Osteoblast (primary cell): ENCODE measurements around the gene SERPINB7. TPM values are rescaled to one million over a fixed set of nuclear protein-coding genes. Genes with fewer than 3 reads are reported as not detected.

ENCODE experiments used
- DNase-seq: peaks from one replicate; pipeline ENCODE4 v3.0.0; 2011; ENCODE audit warnings: low spot score, mixed read lengths; ENCODE audit not compliant: insufficient read length; ENCODE audit errors: missing footprints
- H2AFZ ChIP-seq: 2 replicates; pipeline ENCODE4 v1.6.0; 2011; ENCODE audit warnings: mild to moderate bottlenecking, low read length
- H3K27ac ChIP-seq: 2 replicates; pipeline ENCODE4 v1.5.1; 2011; ENCODE audit warnings: mild to moderate bottlenecking, low read depth, low read length, moderate library complexity
- H3K27me3 ChIP-seq: 2 replicates; pipeline ENCODE4 v1.6.0; 2012; ENCODE audit warnings: mild to moderate bottlenecking, control low read depth, inconsistent platforms, low read length, moderate library complexity; ENCODE audit not compliant: insufficient read depth
- H3K36me3 ChIP-seq: 2 replicates; pipeline ENCODE4 v1.5.1; 2011; ENCODE audit warnings: mild to moderate bottlenecking, low read length, control low read depth, moderate library complexity; ENCODE audit not compliant: insufficient read depth
- H3K4me1 ChIP-seq: 2 replicates; pipeline ENCODE4 v1.5.1; 2011; ENCODE audit warnings: mild to moderate bottlenecking, low read length, control low read depth, moderate library complexity; ENCODE audit not compliant: insufficient read depth
- H3K4me2 ChIP-seq: 2 replicates; pipeline ENCODE4 v1.6.0; 2011; ENCODE audit warnings: mild to moderate bottlenecking, low read length; ENCODE audit not compliant: insufficient read depth
- H3K4me3 ChIP-seq: fragments of 200-600 bp; sonication (generic); 3 replicates; pipeline ENCODE4 v1.5.1; 2012; ENCODE audit warnings: mild to moderate bottlenecking, low read length, inconsistent platforms; ENCODE audit not compliant: insufficient read depth
- H3K79me2 ChIP-seq: 2 replicates; pipeline ENCODE4 v1.6.0; 2012; ENCODE audit warnings: mild to moderate bottlenecking, low read length, control low read depth, inconsistent platforms; ENCODE audit not compliant: insufficient read depth
- H3K9me3 ChIP-seq: 2 replicates; pipeline ENCODE4 v1.5.1; 2011; ENCODE audit warnings: low read depth, low read length, control low read depth
- H4K20me1 ChIP-seq: 2 replicates; pipeline ENCODE4 v1.6.0; 2012; ENCODE audit warnings: mild to moderate bottlenecking, low read length, control low read depth; ENCODE audit not compliant: insufficient read depth
- CTCF ChIP-seq: IDR thresholded peaks from 2 replicates; pipeline ENCODE4 v1.5.1; 2011; ENCODE audit warnings: mild to moderate bottlenecking, low read depth, low read length, moderate library complexity; ENCODE audit errors: extremely low read depth
- total RNA-seq: library from RNA; depleted of rRNA; stranded (reverse); fragments of >200 nt; gene quantifications from 2 replicates; pipeline ENCODE4 v1.2.3, GENCODE V29; 2012

Gene SERPINB7
- total RNA-seq, 1 donor: 0.36 TPM

GRCh38 chr18:63837590-63837989 lies 62.4 kb downstream of the SERPINB7 start:
- H3K36me3 ChIP-seq: no peaks in the 10 kb centered on the region
- no peak overlapping the region for H3K4me2 ChIP-seq
- DNase-seq: no peak
- H3K27ac ChIP-seq: no peak overlapping the region
- H2AFZ ChIP-seq: no peak overlapping the region
- no peaks in the 10 kb centered on the region for H3K9me3 ChIP-seq
- H3K4me3 ChIP-seq: no peak overlapping the region
- H3K27me3 ChIP-seq: no peaks in the 10 kb centered on the region
- no peak for TF ChIP-seq CTCF
- no peaks in the 10 kb centered on the region for H4K20me1 ChIP-seq
- peaks cover 5% of the 10 kb centered on the region for H3K4me1 ChIP-seq
- H3K79me2 ChIP-seq: no peaks in the 10 kb centered on the region

GRCh38 chr18:63843008-63843407 lies 67.8 kb downstream of the SERPINB7 start:
- no peak for DNase-seq
- H3K4me1 ChIP-seq: no peaks in the 10 kb centered on the region
- no peak overlapping the region for H3K27ac ChIP-seq
- no peaks in the 10 kb centered on the region for H3K79me2 ChIP-seq
- no peaks in the 10 kb centered on the region for H4K20me1 ChIP-seq
- H3K4me3 ChIP-seq: no peak overlapping the region
- H3K27me3 ChIP-seq: peaks cover 13% of the 10 kb centered on the region
- no peak overlapping the region for H2AFZ ChIP-seq
- H3K9me3 ChIP-seq: no peaks in the 10 kb centered on the region
- no peaks in the 10 kb centered on the region for H3K36me3 ChIP-seq
- no peak for TF ChIP-seq CTCF
- no peak overlapping the region for H3K4me2 ChIP-seq

GRCh38 chr18:63844254-63844653 lies 69.0 kb downstream of the SERPINB7 start:
- Histone ChIP-seq H4K20me1 (no peaks in the 10 kb centered on the region), H2AFZ (no peak overlapping the region)

GRCh38 chr18:63848159-63848558 lies 72.9 kb downstream of the SERPINB7 start:
- TF ChIP-seq CTCF: peak; percentile 76
- H3K9me3 ChIP-seq: no peaks in the 10 kb centered on the region
- H3K36me3 ChIP-seq: no peaks in the 10 kb centered on the region
- no peak for DNase-seq
- no peak overlapping the region for H3K4me2 ChIP-seq
- H3K79me2 ChIP-seq: no peaks in the 10 kb centered on the region
- H3K4me3 ChIP-seq: no peak overlapping the region
- no peak overlapping the region for H2AFZ ChIP-seq
- H4K20me1 ChIP-seq: no peaks in the 10 kb centered on the region
- peaks cover 12% of the 10 kb centered on the region for H3K27me3 ChIP-seq
- no peaks in the 10 kb centered on the region for H3K4me1 ChIP-seq
- no peak overlapping the region for H3K27ac ChIP-seq

More at GRCh38 chr18:63844254-63844653, 69.0 kb downstream of the SERPINB7 start:
- peak; percentile 35 for DNase-seq
- H3K9me3 ChIP-seq: no peaks in the 10 kb centered on the region
- no peak overlapping the region for H3K4me2 ChIP-seq
- no peaks in the 10 kb centered on the region for H3K36me3 ChIP-seq
- H3K27ac ChIP-seq: no peak overlapping the region
- TF ChIP-seq CTCF: peak; percentile 61
- H3K4me3 ChIP-seq: no peak overlapping the region
- no peaks in the 10 kb centered on the region for H3K4me1 ChIP-seq
- peaks cover 13% of the 10 kb centered on the region for H3K27me3 ChIP-seq
- no peaks in the 10 kb centered on the region for H3K79me2 ChIP-seq
